Measurements from ENCODE around the gene KCNAB1. TPM values are rescaled to one million over a fixed set of nuclear protein-coding genes. Genes with fewer than 3 reads are reported as not detected.
"Not testable (repeated sequence)": the region's sequence is repeated elsewhere in the genome, so short reads cannot be mapped to it uniquely, and the experiment has no call there.

Gene KCNAB1
- total RNA-seq, 2 donors from 2014 or later = not detected

DNA sequence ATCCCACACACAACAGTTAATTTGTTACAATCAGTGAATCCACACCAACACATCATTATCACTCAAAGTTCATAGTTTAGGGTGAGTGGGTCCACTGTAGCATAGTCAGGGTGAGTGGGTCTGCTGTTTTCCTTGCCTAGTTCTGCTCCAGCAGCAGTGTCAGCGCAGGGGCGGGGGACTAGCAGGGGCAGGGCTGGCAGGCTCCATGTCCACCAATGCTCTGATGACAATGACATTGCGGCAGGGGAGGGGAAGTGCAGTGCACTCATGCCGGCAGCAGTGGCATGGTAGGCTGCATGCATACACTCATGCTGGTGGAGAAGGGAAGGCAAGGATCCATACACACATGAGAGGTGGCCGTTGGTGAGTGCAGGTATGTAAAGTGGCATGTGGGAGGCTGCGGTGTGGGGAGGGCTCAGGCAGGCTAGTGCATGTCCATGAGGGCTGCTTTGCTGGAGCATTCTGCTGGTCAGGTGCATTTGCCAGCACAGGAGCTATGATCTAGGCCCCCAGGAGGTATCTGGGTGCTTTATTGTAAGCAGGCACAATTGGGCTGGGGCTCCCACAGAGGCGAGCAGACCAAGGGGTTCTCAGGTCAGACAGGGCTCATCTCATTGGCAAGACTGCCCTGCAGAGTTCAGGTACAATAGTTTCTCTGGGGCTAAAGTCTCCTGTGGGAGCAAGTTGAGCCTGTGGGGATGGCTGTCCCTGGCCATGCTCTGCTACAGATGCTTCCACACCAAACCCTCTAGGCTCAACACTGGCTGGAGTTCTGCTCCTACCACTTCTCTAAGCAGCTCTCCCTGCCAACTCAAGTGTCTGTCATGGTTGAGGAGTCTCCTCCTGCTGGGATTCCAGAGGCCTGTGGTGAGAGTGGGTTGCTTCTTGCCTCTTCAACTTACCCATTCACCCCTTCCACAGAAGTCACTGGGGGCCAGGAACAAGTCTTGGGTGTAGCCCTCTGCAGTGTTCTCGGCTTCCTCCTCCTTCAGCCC, 81.3 kb downstream of the KCNAB1 start:
- Mint-ChIP-seq H3K9me3 (no peaks in the 10 kb centered on the region), H3K4me1 (ENCODE audit: low read depth) (no peaks in the 10 kb centered on the region), H3K27ac (no peak overlapping the region), H3K27me3 (ENCODE audit: low read depth) (peaks cover 29% of the 10 kb centered on the region), H3K36me3 (ENCODE audit: insufficient read depth in 2 of 2) (no peaks in the 10 kb centered on the region), H3K4me3 (no peak overlapping the region)
- ATAC-seq (replicated peaks in 1 of 2) (no peak), DNase-seq (no peak)

DNA sequence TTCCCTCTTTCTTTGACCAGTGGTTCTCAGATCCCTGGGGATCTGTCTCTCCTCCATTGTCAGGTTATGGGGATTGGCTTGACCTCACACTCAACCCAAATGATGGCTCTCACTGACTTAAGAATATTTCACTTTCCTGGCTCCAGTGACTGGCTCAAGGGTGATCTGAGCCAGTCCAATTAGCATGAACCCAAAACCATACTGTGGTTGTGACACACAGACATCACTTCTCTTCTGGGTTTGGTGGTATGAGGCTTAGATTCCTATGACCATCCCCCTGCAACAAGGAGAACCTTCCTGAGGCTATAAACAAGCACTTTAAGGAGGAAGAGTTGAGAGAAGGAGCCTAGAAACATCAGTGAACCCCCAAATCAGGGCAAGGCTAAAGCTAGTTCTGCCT, 85.8 kb downstream of the KCNAB1 start:
- H3K9me3 Mint-ChIP-seq = no peaks in the 10 kb centered on the region
- peaks cover 6% of the 10 kb centered on the region for H3K4me1 Mint-ChIP-seq (ENCODE audit: low read depth)
- H3K27ac Mint-ChIP-seq = no peak overlapping the region
- no peaks in the 10 kb centered on the region for H3K36me3 Mint-ChIP-seq (ENCODE audit: insufficient read depth in 2 of 2)
- peaks cover 29% of the 10 kb centered on the region for H3K27me3 Mint-ChIP-seq (ENCODE audit: low read depth)
- H3K4me3 Mint-ChIP-seq = no peak overlapping the region
- DNase-seq (no peak), ATAC-seq (replicated peaks in 1 of 2) (no peak)

DNA sequence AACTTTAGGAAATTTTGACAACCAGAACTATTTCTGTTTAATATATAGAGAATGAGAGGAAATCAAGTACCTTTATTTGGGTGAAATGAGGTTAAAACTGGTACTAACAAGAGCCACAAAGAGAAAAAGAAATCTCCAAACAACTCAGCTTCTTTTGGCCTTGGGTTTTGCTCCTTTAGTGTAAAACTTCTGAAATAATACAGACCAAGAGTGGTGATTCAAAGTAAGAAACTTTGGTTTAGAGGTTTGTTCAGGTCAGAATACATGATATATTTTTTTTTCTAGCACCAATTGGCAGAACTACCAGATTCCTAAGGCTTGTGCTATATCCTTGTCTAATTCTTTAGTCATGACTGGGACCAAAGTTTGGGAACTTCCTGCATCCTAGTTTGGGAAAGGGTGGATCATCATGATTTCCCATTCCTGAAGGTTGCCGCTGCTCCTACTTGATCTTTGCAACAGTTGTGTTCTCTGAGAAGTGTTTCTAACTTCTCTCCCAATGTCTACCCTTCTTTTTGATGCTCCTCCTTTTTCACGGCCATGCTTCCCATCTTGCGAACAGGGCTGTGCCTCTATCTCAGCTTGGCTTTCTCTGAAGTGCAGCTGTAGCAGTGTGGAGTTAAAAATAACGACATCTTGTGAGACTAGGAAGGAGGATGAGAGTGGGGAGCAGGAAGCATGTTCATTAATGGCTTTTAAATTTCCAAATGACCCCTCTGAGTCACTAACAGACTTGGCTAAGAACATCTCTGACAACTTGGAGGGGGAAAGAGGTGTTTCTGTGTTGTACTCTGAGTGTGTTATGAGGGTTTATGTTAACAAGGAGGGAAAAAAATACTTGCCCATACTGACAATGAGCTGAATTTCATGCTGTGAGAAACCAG, 87.7 kb downstream of the KCNAB1 start:
- peaks cover 33% of the 10 kb centered on the region for H3K27me3 Mint-ChIP-seq (ENCODE audit: low read depth)
- H3K9me3 Mint-ChIP-seq = no peaks in the 10 kb centered on the region
- H3K4me3 Mint-ChIP-seq = no peak overlapping the region
- no peak for DNase-seq
- no peak overlapping the region for H3K27ac Mint-ChIP-seq
- no peaks in the 10 kb centered on the region for H3K36me3 Mint-ChIP-seq (ENCODE audit: insufficient read depth in 2 of 2)
- peak in 1 of 2 donors; percentile 25 for ATAC-seq (replicated peaks in 1 of 2)
- H3K4me1 Mint-ChIP-seq (ENCODE audit: low read depth) = peaks cover 6% of the 10 kb centered on the region

DNA sequence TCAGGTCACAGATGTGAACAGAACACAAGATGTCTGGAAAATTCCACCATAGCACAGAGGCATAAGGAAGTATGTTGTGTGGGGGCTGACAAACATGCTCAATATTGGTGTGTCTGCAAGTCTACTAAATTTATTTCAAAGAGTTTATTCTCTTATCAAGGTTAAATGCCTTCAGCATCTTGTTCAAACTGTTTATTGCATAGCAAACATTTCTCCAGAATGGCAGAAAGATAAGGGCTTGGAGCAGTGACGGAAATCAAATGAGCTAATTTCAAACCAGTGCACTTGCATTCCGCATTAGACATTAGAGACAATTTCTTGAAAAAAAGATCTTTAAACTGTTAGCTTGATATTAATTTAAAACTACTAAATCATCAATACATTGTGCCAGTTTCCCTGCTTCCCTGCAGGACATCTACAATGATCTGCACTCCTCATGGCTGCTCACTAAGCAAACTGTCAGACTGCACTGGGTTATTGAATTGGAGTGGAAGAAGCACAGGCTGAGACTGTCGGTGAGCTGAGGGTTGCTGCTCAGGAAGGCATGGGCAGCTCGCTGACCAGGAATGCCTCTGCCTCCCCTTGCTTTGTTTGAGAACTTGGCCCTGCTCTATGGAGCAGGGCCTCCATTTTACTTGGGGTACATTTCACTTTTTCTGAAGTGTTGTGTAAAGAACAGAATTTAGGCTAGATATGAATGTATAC, 89.4 kb downstream of the KCNAB1 start:
- H3K9me3 Mint-ChIP-seq = no peaks in the 10 kb centered on the region
- ATAC-seq (replicated peaks in 1 of 2) (no peak), DNase-seq (no peak)
- H3K27ac Mint-ChIP-seq = no peak overlapping the region
- peaks cover 33% of the 10 kb centered on the region for H3K27me3 Mint-ChIP-seq (ENCODE audit: low read depth)
- H3K36me3 Mint-ChIP-seq (ENCODE audit: insufficient read depth in 2 of 2) = no peaks in the 10 kb centered on the region
- H3K4me1 Mint-ChIP-seq (ENCODE audit: low read depth) = peaks cover 6% of the 10 kb centered on the region
- H3K4me3 Mint-ChIP-seq = no peak overlapping the region

DNA sequence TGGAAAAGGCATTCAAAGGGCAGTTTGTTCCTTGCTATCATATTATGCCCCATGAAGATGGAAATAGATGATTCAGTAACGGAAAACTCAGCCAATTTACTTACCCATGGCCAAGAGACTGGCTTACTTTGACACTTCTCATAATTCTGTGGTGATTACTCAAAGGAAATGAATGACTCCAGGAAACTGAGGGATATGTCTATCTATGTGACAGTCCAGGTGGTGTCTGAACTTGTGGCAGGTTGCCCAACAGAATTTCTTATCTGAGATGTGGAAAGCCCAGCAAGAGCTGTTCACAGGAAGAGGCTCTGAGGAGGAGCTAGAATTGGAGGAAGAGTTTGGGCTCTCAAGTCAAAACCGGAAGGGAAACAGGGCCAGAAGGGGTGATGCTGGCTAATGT, 91.2 kb downstream of the KCNAB1 start:
- peaks cover 6% of the 10 kb centered on the region for H3K4me1 Mint-ChIP-seq (ENCODE audit: low read depth)
- ATAC-seq (replicated peaks in 1 of 2) (no peak), DNase-seq (no peak)
- no peaks in the 10 kb centered on the region for H3K36me3 Mint-ChIP-seq (ENCODE audit: insufficient read depth in 2 of 2)
- H3K4me3 Mint-ChIP-seq = no peak overlapping the region
- no peaks in the 10 kb centered on the region for H3K9me3 Mint-ChIP-seq
- no peak overlapping the region for H3K27ac Mint-ChIP-seq
- peaks cover 48% of the 10 kb centered on the region for H3K27me3 Mint-ChIP-seq (ENCODE audit: low read depth)

DNA sequence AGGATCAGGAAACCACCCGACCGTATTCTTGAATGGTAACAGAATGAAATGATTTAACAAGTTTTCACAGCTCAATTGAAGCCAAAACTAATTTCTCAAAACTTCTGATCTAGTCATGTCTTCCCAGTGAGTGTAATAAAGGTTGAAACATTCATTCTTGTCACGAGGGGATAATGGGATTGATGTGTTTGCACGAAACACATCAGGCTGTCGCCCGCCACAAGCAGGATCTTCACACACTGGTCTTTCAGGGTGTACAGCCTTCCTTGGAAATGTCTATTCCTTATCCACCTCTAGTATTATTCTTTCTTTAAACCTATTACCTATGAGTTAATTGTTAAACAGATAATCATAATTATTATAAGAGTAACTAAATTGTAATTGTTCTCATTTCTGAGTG, 94.3 kb downstream of the KCNAB1 start:
- H3K4me1 Mint-ChIP-seq (ENCODE audit: low read depth) = no peaks in the 10 kb centered on the region

DNA sequence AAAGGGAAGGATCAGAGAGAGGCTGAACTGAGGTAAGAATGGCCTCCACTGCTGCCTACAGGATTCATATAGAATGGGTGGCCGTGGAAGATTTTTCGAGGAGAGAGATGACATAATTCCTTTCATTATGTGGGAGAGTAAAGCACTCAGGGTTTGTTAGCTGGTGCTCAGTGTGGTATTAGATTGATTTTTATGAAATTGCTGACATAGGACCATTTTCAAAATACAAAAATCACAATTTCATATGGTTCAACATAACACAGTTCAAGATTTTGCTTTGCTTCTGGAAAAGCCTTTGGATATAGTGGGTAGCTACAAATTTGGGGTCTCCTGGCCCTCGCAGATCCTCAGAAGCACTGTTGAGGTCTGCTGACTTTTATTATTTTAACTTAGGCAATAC, 95.4 kb downstream of the KCNAB1 start:
- no peaks in the 10 kb centered on the region for H3K36me3 Mint-ChIP-seq (ENCODE audit: insufficient read depth in 2 of 2)
- no peak for ATAC-seq (replicated peaks in 1 of 2)
- DNase-seq = no peak

More for the DNA sequence above, 94.3 kb downstream of the KCNAB1 start:
- Mint-ChIP-seq H3K4me3 (no peak overlapping the region), H3K27me3 (ENCODE audit: low read depth) (peaks cover 39% of the 10 kb centered on the region), H3K36me3 (ENCODE audit: insufficient read depth in 2 of 2) (no peaks in the 10 kb centered on the region), H3K9me3 (peaks cover 0 to 1% of the 10 kb centered on the region in 2 donors), H3K27ac (no peak overlapping the region)
- ATAC-seq (replicated peaks in 1 of 2) = no peak
- no peak for DNase-seq

DNA sequence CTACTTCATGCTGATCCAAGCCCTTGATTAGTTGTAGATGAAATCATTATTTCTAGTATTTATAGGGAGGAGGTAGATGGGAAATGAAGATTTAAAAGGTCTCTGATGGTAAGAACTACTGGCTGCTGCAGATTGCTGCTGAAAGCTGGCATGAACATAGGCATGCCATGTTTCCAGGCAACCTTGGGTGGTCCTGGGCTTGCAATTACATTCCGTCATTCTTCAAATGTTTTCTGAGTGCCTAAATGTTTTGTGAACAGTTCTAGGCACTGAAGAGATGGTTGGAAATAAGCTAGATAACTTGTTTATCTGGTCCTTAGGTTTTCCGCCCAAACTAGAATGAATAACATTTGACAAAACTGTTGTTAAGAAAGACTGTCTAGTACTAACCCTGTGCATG, 95.8 kb downstream of the KCNAB1 start:
- H3K27me3 Mint-ChIP-seq (ENCODE audit: low read depth) = peaks cover 43% of the 10 kb centered on the region
- H3K9me3 Mint-ChIP-seq = peaks cover 1 to 2% of the 10 kb centered on the region in 2 donors
- no peak overlapping the region for H3K27ac Mint-ChIP-seq
- no peak for ATAC-seq (replicated peaks in 1 of 2)
- DNase-seq = no peak
- H3K4me3 Mint-ChIP-seq = no peak overlapping the region
- no peaks in the 10 kb centered on the region for H3K4me1 Mint-ChIP-seq (ENCODE audit: low read depth)
- no peaks in the 10 kb centered on the region for H3K36me3 Mint-ChIP-seq (ENCODE audit: insufficient read depth in 2 of 2)

More for the DNA sequence above, 95.4 kb downstream of the KCNAB1 start:
- H3K4me1 Mint-ChIP-seq (ENCODE audit: low read depth) = no peaks in the 10 kb centered on the region
- H3K9me3 Mint-ChIP-seq = peaks cover 0 to 1% of the 10 kb centered on the region in 2 donors
- peaks cover 38% of the 10 kb centered on the region for H3K27me3 Mint-ChIP-seq (ENCODE audit: low read depth)
- H3K27ac Mint-ChIP-seq = no peak overlapping the region
- H3K4me3 Mint-ChIP-seq = no peak overlapping the region

DNA sequence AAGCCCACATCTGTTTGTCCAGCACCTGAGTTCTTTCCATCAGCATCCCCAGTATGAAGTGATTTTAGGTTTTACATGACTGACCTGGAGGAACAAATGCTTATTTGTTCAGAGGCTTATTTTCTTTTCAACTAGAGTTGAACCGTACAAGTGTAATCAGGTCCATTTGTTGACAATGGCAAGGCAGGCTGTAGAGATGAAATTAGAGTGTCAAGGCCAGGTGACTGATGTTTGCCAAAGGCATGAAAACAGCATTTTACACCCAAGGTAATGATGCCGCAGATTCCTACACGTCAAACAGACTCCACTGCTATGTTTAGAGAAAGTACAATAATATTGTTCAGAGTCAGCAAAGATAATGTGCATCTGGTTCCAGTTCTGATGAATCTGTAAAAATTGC, 96.5 kb downstream of the KCNAB1 start:
- H3K9me3 Mint-ChIP-seq = peaks cover 1 to 3% of the 10 kb centered on the region in 2 donors
- DNase-seq (no peak), ATAC-seq (replicated peaks in 1 of 2) (no peak)
- H3K4me3 Mint-ChIP-seq = no peak overlapping the region
- no peaks in the 10 kb centered on the region for H3K36me3 Mint-ChIP-seq (ENCODE audit: insufficient read depth in 2 of 2)
- H3K27ac Mint-ChIP-seq = no peak overlapping the region
- peaks cover 39% of the 10 kb centered on the region for H3K27me3 Mint-ChIP-seq (ENCODE audit: low read depth)
- H3K4me1 Mint-ChIP-seq (ENCODE audit: low read depth) = no peaks in the 10 kb centered on the region

DNA sequence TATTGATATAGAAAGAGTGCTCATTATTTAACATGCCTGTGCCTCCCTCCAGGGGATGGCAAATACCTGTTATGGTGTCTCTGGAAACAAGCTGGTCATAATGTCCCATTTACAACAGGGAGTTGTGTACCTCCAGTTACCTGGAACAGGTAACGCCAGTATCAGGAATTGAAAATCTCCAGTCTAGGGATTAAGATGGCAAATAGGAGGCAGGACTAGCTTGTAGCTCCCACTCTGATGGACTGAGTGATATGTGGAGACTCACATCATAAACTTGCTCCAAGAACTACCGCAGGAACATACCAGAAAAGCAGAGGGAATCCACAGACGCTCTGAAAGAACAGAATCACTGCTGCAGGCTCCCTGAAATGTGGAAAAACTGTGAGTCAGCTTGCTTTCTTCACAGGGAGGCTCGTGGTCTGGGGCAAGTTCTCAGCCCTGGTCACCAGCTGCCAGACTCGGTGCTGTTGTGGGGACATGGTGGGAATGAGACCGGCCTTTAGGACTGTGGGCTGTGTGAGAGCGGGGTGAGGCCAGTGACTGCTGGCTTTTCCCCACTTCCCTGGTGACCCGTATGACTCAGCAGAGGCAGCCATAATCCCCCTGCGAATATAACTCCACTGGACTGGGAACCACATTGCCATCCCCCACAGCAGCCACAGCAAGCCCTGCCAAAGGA, 97.4 kb downstream of the KCNAB1 start:
- H3K4me1 Mint-ChIP-seq (ENCODE audit: low read depth) = no peaks in the 10 kb centered on the region
- peaks cover 30% of the 10 kb centered on the region for H3K27me3 Mint-ChIP-seq (ENCODE audit: low read depth)
- DNase-seq (no peak), ATAC-seq (replicated peaks in 1 of 2) (no peak)
- H3K27ac Mint-ChIP-seq = no peak overlapping the region
- H3K9me3 Mint-ChIP-seq = peaks cover 1 to 3% of the 10 kb centered on the region in 2 donors
- no peaks in the 10 kb centered on the region for H3K36me3 Mint-ChIP-seq (ENCODE audit: insufficient read depth in 2 of 2)
- no peak overlapping the region for H3K4me3 Mint-ChIP-seq

DNA sequence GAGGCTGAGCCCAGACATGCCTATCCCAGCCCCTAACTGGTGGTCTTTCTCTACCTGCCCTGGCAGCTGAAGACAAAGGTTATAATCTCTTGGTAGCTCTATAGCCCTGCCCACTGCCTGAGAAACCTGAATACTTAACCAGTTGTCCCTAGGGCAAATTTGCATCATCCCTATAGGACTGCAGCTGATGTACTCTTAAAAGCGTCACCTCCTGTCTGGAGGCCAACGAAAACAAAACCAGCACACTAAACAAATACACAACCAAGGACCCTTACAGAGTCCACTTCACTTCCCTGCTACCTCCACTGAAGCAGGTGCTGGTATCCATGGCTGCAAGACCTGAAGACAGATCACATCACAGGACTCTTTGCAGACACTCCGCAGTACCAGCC, 98.0 kb downstream of the KCNAB1 start:
- peaks cover 28% of the 10 kb centered on the region for H3K27me3 Mint-ChIP-seq (ENCODE audit: low read depth)
- H3K4me3 Mint-ChIP-seq = no peak overlapping the region
- DNase-seq (no peak), ATAC-seq (replicated peaks in 1 of 2) (no peak)
- no peaks in the 10 kb centered on the region for H3K36me3 Mint-ChIP-seq (ENCODE audit: insufficient read depth in 2 of 2)
- no peak overlapping the region for H3K27ac Mint-ChIP-seq
- no peaks in the 10 kb centered on the region for H3K4me1 Mint-ChIP-seq (ENCODE audit: low read depth)
- H3K9me3 Mint-ChIP-seq = peaks cover 1 to 3% of the 10 kb centered on the region in 2 donors

DNA sequence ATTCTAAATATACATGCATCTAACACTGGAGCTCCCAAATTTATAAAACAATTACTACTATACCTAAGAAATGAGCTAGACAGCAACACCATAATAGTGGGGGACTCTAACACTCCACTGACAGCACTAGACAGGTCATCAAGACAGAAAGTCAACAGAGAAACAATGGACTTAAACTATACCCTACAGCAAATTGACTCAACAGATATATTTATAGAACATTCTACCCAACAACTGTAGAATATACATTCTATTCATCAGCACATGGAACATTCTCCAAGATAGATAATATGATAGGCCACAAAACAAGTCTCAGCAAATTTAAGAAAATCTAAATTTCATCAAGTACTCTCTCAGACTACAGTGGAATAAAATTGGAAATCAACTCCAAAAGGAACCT, 102.0 kb downstream of the KCNAB1 start:
- not testable (repeated sequence) for H3K4me1 Mint-ChIP-seq (ENCODE audit: low read depth); H3K36me3 Mint-ChIP-seq (ENCODE audit: insufficient read depth in 2 of 2); H3K27ac Mint-ChIP-seq; DNase-seq; ATAC-seq (replicated peaks in 1 of 2); H3K9me3 Mint-ChIP-seq; H3K4me3 Mint-ChIP-seq
- H3K27me3 Mint-ChIP-seq (ENCODE audit: low read depth) = peaks cover 13% of the 10 kb centered on the region

Measured in activated T-cell treated with anti-CD3 and anti-CD28 coated beads, Interleukin-2, amount 50 U/mL, for 72 hours (primary cell).